Activated naive CD8-positive, alpha-beta T cell treated with anti-CD3 and anti-CD28 coated beads, Interleukin-2, amount 50 U/mL, for 24 hours (primary cell): ENCODE measurements around the gene L3HYPDH.

Experiments used
- ATAC-seq: fragments of 150-1000 bp; cut with Tn5 transposase; one replicate; pipeline ENCODE4 v1.10.0; 2021
- DNase-seq: peaks from one replicate; pipeline ENCODE4 v3.0.0; 2021
- H3K27ac Mint-ChIP-seq: one replicate; pipeline ENCODE4 v1.8.0; 2021; ENCODE audit warnings: mild to moderate bottlenecking, mixed read lengths
- H3K27me3 Mint-ChIP-seq: one replicate; pipeline ENCODE4 v1.8.0; 2021; ENCODE audit warnings: mixed read lengths
- H3K36me3 Mint-ChIP-seq: one replicate; pipeline ENCODE4 v1.8.0; 2021; ENCODE audit warnings: low read depth, mixed read lengths
- H3K4me1 Mint-ChIP-seq: one replicate; pipeline ENCODE4 v1.8.0; 2021; ENCODE audit warnings: mixed read lengths
- H3K4me3 Mint-ChIP-seq: one replicate; pipeline ENCODE4 v1.8.0; 2021; ENCODE audit warnings: mild to moderate bottlenecking, moderate library complexity, mixed read lengths
- H3K9me3 Mint-ChIP-seq: one replicate; pipeline ENCODE4 v1.8.0; 2021; ENCODE audit warnings: mixed read lengths

The L3HYPDH gene

DNA sequence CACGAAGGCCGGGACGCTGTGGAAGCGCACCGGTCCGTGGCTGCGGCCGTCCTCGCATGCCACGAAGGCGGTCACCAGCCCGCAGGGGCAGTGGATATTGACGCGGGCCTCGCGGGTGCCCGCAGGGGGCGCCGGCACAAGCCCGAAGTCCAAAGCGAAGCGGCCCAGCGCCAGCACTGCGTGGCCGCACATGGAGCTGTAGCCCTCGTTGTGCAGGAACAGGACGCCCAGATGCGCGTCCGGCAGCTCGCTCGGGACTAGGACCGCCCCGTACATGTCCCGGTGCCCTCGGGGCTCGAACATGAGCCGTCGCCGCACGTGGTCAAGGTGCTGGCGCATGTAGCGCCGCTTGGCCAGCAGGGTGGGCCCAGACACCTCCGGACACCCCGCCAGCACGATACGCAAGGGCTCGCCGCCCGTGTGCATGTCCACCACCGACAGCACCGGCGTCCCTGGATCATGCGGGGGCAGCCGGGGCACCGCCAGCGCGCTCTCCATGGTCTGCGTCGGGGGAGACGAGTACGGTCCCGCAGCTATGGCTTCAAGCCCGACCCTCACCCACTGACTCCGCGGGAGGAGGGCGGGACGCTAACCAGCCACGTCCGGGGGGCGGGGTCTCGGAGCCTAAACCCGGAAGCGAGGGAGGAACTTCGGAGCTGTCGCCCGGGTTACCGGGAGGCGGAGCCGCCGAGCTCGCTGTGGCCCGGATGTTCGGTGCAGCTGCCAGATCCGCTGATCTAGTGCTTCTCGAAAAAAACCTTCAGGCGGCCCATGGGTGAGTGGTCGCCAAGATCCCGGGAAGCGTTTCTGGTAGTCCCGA lies at the start of gene L3HYPDH, which contains the start of gene JKAMP:
TSS of gene L3HYPDH (minus strand) at position 590 of the 820 bp plus-strand sequence. CDS start at position 498, 92 bp downstream.
TSS of gene JKAMP (plus strand) at position 699 of the 820 bp plus-strand sequence. CDS start at position 772, 73 bp downstream.
- peak within 1 kb of the TSS; percentile 88 for H3K27ac Mint-ChIP-seq
- ATAC-seq (peak; percentile 97), DNase-seq (peak; percentile 98)
- no peaks in the 10 kb centered on the region for H3K27me3 Mint-ChIP-seq
- H3K9me3 Mint-ChIP-seq = no peaks in the 10 kb centered on the region
- peaks cover 14% of the 10 kb centered on the region for H3K36me3 Mint-ChIP-seq
- H3K4me1 Mint-ChIP-seq = peaks cover 54% of the 10 kb centered on the region
- H3K4me3 Mint-ChIP-seq = peak within 1 kb of the TSS; percentile 90

DNA sequence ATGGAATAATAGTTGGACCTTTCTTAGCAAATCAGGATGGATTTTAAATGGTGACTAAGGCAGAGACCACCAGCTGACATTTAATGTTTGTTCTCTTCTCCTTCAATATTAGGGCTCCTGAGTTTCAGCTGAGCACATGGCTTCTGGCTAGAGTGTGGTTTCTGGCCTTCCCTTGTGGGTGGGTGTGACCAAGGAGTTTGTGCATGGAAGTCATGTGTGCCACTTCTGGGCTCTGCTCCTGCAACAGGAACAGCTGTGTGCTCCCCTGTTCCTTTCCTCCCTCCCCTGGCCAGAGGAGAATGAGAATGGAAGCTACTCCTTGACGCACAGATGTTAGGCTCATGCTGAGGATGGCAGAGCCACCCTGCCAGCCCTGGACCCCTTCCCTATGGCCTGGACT lies 48.2 kb upstream of the L3HYPDH start:
- ATAC-seq = no peak
- Mint-ChIP-seq H3K4me3 (no peak overlapping the region), H3K9me3 (peaks cover 7% of the 10 kb centered on the region), H3K27me3 (peaks cover 17% of the 10 kb centered on the region), H3K27ac (no peak overlapping the region), H3K4me1 (no peaks in the 10 kb centered on the region), H3K36me3 (no peaks in the 10 kb centered on the region)
- DNase-seq = no peak

DNA sequence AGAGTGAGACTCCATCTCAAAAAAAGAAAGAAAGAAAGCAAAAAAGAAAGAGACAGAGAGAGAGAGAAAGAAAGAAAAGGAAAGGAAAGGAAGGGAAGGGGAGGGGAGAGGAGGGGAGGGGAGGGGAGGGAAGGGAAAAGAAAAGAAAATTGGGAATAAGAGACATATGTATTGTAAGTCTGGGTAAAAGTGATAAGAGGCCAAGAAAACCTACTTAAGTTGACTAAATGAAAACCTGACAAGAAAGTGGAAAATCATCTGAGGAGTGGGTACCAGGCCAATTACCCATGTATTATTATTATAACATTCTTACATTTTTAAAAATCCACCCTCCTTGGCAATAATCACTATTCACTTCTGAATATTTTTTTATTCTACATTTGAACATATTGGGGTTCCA lies 46.1 kb upstream of the L3HYPDH start:
- Mint-ChIP-seq H3K9me3 (peaks cover 7% of the 10 kb centered on the region), H3K27me3 (peaks cover 18% of the 10 kb centered on the region), H3K27ac (no peak overlapping the region), H3K4me3 (no peak overlapping the region), H3K36me3 (no peaks in the 10 kb centered on the region), H3K4me1 (no peaks in the 10 kb centered on the region)
- no peak for DNase-seq
- no peak for ATAC-seq

DNA sequence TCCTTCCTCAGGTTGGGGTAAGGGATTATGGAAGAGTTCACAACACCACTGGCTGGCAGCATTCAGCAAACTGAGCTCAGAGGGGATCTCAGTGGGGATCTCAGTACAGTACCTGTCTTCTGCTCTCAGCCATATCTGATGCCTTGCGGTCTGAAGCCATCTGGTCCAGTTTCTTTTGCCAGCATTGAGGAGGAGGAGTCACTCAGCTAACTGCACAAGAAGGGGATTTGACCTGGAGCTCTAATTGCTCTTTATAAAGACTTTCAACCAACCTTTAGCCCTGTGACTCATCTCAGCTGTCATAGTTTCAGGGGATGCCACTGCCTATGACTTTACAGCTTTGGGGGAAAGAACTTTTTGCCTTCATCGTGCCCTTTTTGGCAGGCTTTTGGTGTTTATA lies 45.0 kb upstream of the L3HYPDH start:
- no peak overlapping the region for H3K4me3 Mint-ChIP-seq
- no peak overlapping the region for H3K27ac Mint-ChIP-seq
- DNase-seq = no peak
- peaks cover 7% of the 10 kb centered on the region for H3K9me3 Mint-ChIP-seq
- no peaks in the 10 kb centered on the region for H3K4me1 Mint-ChIP-seq
- no peak for ATAC-seq
- H3K36me3 Mint-ChIP-seq = no peaks in the 10 kb centered on the region
- H3K27me3 Mint-ChIP-seq = peaks cover 20% of the 10 kb centered on the region

DNA sequence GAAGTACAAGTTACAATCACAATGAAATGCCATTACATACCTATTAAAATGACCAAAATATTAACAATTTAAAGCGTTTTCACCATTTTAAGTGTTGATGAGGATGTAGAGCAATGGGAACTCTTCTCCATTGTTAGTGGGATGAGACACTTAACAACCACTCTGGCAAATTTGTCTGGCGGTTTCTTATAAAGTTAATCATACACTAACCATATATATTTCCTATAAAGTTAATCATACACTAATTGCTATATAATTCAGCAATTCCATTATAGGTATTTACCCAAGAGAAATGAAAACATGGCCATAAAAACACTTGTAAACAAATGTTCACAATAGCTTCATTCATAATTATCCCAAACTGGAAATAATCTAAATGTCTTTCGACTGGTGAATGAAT lies 36.0 kb upstream of the L3HYPDH start:
- Mint-ChIP-seq H3K9me3 (no peaks in the 10 kb centered on the region), H3K4me3 (no peak overlapping the region), H3K4me1 (no peaks in the 10 kb centered on the region), H3K27ac (no peak overlapping the region), H3K36me3 (no peaks in the 10 kb centered on the region), H3K27me3 (peaks cover 10% of the 10 kb centered on the region)
- DNase-seq = no peak
- no peak for ATAC-seq

DNA sequence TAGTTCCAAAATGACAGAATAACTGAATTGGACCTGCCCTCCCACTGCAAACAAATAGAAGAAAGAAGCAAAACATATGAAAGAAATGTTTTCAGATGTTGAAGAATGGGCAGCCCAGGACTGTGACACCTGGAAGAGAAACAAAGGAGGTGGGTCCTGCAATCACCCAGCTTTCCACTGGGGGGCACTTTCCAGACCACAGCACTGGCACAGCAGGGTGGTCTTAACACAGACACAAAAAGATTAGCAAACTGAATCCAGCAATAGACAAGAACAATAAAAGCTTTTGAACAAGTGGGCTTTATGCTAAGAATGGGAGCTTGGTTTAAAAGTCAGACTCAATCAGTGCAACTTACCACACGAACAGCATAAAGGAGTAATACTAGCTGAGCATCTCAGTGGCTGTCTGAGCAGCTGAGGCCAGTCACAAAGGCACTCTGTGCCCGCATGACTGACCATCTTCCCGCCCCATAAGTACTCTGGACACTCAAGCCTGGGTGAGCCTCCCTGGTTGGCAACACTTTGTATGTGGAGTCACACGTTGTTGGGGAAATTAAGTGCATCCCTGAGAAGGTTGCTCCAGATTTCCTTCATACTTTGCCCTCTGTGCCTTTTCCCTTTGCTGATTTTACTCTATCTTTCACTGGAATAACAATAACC lies 27.8 kb upstream of the L3HYPDH start:
- Mint-ChIP-seq H3K27ac (no peak overlapping the region), H3K27me3 (peaks cover 17% of the 10 kb centered on the region), H3K36me3 (no peaks in the 10 kb centered on the region), H3K4me3 (no peak overlapping the region), H3K4me1 (no peaks in the 10 kb centered on the region), H3K9me3 (no peaks in the 10 kb centered on the region)
- ATAC-seq = no peak
- peak; percentile 11 for DNase-seq

DNA sequence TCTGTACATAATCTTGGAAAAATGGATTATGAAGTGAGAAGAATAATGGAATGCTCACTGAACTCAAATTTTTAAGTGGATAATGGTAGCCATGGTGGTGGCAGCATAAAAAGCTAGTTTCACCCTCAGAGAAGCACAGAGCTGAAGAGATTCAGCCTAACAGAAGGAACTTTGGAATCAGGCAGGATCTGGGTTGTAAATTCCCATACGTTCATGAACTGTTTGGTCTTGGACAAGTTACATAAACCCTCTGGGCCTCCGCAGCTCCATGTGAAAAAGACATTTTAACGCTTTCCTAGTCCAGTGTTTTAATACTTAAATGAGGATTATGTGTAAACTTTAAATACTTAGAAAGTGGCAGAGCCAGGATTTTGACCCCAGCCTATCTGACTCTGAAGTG lies 26.8 kb upstream of the L3HYPDH start:
- Mint-ChIP-seq H3K4me1 (no peaks in the 10 kb centered on the region), H3K27ac (no peak overlapping the region), H3K36me3 (no peaks in the 10 kb centered on the region), H3K27me3 (peaks cover 17% of the 10 kb centered on the region), H3K9me3 (no peaks in the 10 kb centered on the region), H3K4me3 (no peak overlapping the region)
- no peak for DNase-seq
- ATAC-seq = no peak

DNA sequence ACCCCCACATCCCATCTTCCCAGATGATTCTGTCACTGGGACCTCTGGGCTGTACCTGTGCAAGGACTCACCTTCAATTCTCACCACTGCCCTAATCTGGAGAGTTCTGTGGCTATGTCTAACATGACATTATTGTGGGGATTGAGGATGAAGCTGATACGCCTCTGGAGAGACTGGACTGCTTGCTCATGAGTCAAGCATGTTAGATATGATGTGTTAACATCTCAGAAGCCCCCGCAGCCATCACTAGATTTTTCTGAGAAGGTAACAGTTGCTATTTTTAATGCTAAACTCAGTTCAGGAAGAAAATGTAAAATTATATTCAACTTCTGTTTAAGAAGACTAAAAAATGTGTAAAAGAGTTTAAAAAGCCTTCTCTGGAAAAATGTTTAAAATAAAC lies 25.8 kb upstream of the L3HYPDH start:
- Mint-ChIP-seq H3K27me3 (peaks cover 17% of the 10 kb centered on the region), H3K4me3 (no peak overlapping the region), H3K36me3 (no peaks in the 10 kb centered on the region), H3K9me3 (no peaks in the 10 kb centered on the region), H3K27ac (no peak overlapping the region), H3K4me1 (no peaks in the 10 kb centered on the region)
- no peak for DNase-seq
- ATAC-seq = no peak

DNA sequence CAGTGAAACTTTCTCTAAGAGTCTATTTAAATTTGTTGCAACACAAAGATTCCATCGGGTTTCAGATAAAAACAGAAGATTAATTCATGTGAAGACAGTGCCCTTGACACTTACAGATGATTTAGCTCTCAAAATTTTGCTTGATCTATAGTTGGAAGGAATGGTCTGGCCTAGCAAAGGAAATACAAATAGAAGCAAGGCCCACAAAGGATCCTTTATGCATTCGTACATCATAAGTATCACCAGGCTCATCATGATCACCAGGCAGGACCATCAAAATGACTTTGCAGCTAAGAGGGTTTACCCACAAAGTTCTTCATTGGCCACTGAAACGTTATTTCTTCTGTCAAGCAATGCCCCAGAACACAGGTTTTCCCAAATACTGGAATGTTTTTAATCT lies 24.9 kb upstream of the L3HYPDH start:
- no peak overlapping the region for H3K27ac Mint-ChIP-seq

DNA sequence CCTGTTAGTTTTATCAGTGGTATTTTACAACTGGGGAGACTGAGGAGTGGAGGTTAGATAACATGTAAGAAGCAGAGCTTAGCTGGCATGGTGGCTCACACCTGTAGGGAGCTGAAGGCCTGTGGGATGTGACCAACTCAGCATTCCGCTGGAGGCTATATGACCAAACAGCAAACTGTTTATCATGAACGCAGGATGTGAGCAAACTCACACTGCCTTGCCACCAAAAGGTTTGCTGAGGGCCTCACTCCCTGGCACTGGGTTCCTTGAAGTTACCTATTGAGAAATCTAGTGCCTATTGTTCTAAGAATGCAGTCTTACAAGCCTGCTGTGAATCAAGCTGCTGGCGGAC lies 23.5 kb upstream of the L3HYPDH start:
- DNase-seq = no peak
- no peaks in the 10 kb centered on the region for H3K9me3 Mint-ChIP-seq
- H3K4me1 Mint-ChIP-seq = peaks cover 4% of the 10 kb centered on the region
- H3K36me3 Mint-ChIP-seq = peaks cover 5% of the 10 kb centered on the region
- H3K27ac Mint-ChIP-seq = no peak overlapping the region
- peaks cover 12% of the 10 kb centered on the region for H3K27me3 Mint-ChIP-seq
- no peak overlapping the region for H3K4me3 Mint-ChIP-seq
- ATAC-seq = no peak

More for the DNA sequence above, 24.9 kb upstream of the L3HYPDH start:
- no peak for ATAC-seq
- Mint-ChIP-seq H3K4me3 (no peak overlapping the region), H3K9me3 (no peaks in the 10 kb centered on the region), H3K4me1 (peaks cover 4% of the 10 kb centered on the region), H3K36me3 (no peaks in the 10 kb centered on the region), H3K27me3 (peaks cover 17% of the 10 kb centered on the region)
- no peak for DNase-seq

DNA sequence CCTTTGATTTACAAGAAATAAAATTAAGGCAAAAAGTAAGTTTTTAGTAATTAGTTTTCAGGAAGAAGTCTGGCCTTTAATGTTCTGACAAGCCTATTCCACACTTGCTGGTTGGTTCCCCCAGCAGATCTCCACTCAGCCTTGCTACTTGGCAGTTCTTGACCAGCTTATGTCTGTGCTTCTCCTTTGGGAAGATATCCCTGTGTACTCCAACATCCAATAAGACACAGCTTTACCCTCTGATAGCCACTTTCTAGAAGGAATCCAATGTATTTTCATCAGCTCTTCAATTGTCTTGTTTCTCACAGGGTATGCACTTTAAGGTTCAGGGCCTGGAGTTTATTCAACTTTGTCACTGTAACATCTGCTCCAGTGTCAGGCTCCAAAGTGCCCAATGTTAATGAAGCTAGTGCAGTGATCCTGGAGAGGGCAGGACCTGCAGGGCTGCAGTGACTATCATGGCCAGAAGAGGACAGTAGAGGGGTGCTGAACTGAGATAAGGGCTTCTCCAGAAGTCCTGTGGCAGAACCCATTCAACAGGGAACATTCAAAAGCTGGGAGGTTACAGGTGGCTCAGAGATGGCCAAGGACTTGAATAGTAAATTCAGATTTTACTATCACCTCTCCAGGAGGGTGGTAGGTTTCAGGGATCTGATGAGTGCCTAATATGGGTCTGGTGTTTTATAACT lies 23.0 kb upstream of the L3HYPDH start:
- Mint-ChIP-seq H3K27ac (no peak overlapping the region), H3K36me3 (peaks cover 8% of the 10 kb centered on the region), H3K27me3 (peaks cover 12% of the 10 kb centered on the region), H3K4me1 (peaks cover 4% of the 10 kb centered on the region), H3K4me3 (no peak overlapping the region), H3K9me3 (no peaks in the 10 kb centered on the region)
- ATAC-seq (peak; percentile 80), DNase-seq (peak; percentile 52)

DNA sequence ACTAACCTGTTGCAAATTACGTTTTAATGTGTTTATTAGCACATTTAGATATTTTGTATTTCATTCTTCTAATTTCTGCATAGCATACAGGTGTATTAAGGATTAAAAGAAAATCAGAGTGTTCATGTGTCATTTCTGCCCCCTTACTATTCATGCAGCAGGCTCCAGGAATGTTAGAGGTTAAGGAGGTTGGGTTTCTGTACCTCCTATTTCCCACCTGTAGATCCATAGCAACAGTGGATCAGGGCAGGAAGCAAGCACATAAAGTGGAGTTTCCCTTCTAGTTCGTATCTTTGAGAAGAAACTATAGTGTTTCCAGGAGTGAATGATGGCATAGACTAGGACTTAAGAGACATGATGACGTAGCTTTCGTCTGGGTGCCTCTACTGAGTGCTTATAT lies 19.0 kb upstream of the L3HYPDH start:
- H3K9me3 Mint-ChIP-seq = no peaks in the 10 kb centered on the region
- no peak for ATAC-seq
- H3K27ac Mint-ChIP-seq = no peak overlapping the region
- no peak overlapping the region for H3K4me3 Mint-ChIP-seq
- peaks cover 4% of the 10 kb centered on the region for H3K4me1 Mint-ChIP-seq
- peaks cover 18% of the 10 kb centered on the region for H3K36me3 Mint-ChIP-seq
- peaks cover 3% of the 10 kb centered on the region for H3K27me3 Mint-ChIP-seq
- no peak for DNase-seq

DNA sequence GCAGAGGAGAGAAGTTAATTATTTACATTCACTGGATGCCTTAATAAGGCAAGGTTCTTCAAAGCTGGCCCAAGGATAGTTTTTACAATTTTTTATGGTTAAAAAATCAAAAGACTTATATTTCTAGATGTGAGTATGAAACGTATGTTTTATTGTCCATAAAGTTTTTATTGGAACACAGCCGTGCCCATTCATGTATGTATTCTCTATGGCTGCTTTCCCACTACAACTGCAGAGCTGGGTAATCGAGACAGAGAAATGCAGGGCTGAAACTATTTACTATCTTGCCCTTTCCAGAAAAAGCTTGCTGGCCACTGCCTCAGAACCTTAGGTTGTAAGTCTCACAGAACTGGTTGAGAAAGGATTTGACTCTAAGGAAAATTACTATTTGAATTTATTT lies 16.5 kb upstream of the L3HYPDH start:
- peaks cover 4% of the 10 kb centered on the region for H3K4me1 Mint-ChIP-seq
- no peaks in the 10 kb centered on the region for H3K9me3 Mint-ChIP-seq
- ATAC-seq = no peak
- peaks cover 20% of the 10 kb centered on the region for H3K36me3 Mint-ChIP-seq
- no peaks in the 10 kb centered on the region for H3K27me3 Mint-ChIP-seq
- DNase-seq = no peak
- H3K4me3 Mint-ChIP-seq = no peak overlapping the region
- H3K27ac Mint-ChIP-seq = no peak overlapping the region

DNA sequence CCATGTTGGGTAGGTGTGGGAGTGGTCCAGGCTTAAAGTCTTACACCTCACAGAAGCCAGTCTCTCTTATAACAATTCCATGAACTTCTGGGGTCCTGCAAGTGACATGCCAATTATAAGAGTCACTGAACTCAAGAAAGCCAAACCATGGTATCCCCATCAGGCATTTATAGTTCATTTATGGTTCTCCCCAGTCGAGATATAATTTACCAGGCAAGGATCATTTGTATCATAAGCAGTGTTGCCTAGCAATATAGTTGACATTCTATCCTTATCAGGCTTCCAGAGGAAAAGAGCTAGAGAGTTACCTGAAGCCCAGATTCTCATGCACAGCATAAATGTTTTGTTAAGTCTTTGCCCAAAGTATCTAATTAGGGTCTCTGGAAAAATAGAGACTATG lies 8.2 kb upstream of the L3HYPDH start:
- ATAC-seq = no peak
- peaks cover 53% of the 10 kb centered on the region for H3K36me3 Mint-ChIP-seq
- no peaks in the 10 kb centered on the region for H3K27me3 Mint-ChIP-seq
- no peak for DNase-seq
- H3K27ac Mint-ChIP-seq = no peak overlapping the region
- H3K4me3 Mint-ChIP-seq = no peak overlapping the region
- peaks cover 17% of the 10 kb centered on the region for H3K4me1 Mint-ChIP-seq
- no peaks in the 10 kb centered on the region for H3K9me3 Mint-ChIP-seq

DNA sequence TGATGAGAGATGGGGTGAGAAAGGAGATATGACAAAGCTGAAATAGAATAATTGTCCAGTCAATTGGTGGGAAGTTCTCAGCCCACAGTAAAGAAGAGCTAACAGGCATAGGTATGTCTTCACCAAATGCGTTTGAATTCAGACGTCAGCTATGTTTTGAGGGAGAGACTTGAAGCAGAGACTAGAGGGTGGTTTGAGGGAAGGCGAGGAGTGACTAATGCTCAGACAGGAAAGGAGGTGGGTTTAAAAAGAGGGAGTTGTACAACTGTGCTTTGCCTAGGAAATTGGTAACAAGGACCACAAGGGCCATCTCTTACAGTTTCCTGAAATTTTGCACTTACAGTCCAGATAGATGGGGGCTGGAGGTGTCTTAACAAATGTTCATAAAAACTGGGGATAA lies 6.5 kb upstream of the L3HYPDH start:
- Mint-ChIP-seq H3K27ac (peak overlapping the region; percentile 19), H3K36me3 (peaks cover 51% of the 10 kb centered on the region), H3K4me1 (peaks cover 23% of the 10 kb centered on the region), H3K27me3 (no peaks in the 10 kb centered on the region), H3K9me3 (no peaks in the 10 kb centered on the region), H3K4me3 (no peak overlapping the region)
- no peak for DNase-seq
- ATAC-seq = peak; percentile 49
